Sigmoid colon (tissue), 3 donors: ENCODE results near the gene CHURC1.

Experiments used
- CTCF ChIP-seq, 4 experiments: fragments of 450-650 bp in 3 of 4; fragments of 200-600 bp in 1 of 4; IDR thresholded peaks; one replicate each; pipeline ENCODE4 v1.5.1; 2016 to 2019; ENCODE audit warnings: antibody characterized with exemption in 4 of 4, mild to moderate bottlenecking in 3 of 4, moderate library complexity in 2 of 4
- POLR2A ChIP-seq, 2 donors: fragments of 450-650 bp; IDR thresholded peaks; one replicate each; pipeline ENCODE4 v1.6.1; 2016; ENCODE audit warnings: antibody characterized with exemption in 2 of 2, mild to moderate bottlenecking in 2 of 2, moderate library complexity in 2 of 2

- no peak for TF ChIP-seq CTCF (IDR thresholded peaks at IDR 0.05)
- no peak for TF ChIP-seq POLR2A (IDR thresholded peaks at IDR 0.05)
Observed at GRCh38 chr14:64915029-64915424, 772 bp downstream of the CHURC1 start.
